Cardiac ventricle fibroblast (primary cell): ENCODE measurements around the gene OR1F1. TPM values are rescaled to one million over a fixed set of nuclear protein-coding genes. Genes with fewer than 3 reads are reported as not detected.

ENCODE experiments used
- total RNA-seq: library from RNA; depleted of rRNA; stranded (reverse); fragments of >200 nt; gene quantifications from 2 replicates; pipeline ENCODE4 v1.2.3, GENCODE V29; 2015

Gene OR1F1
- not detected in 2 replicates for total RNA-seq

DNA sequence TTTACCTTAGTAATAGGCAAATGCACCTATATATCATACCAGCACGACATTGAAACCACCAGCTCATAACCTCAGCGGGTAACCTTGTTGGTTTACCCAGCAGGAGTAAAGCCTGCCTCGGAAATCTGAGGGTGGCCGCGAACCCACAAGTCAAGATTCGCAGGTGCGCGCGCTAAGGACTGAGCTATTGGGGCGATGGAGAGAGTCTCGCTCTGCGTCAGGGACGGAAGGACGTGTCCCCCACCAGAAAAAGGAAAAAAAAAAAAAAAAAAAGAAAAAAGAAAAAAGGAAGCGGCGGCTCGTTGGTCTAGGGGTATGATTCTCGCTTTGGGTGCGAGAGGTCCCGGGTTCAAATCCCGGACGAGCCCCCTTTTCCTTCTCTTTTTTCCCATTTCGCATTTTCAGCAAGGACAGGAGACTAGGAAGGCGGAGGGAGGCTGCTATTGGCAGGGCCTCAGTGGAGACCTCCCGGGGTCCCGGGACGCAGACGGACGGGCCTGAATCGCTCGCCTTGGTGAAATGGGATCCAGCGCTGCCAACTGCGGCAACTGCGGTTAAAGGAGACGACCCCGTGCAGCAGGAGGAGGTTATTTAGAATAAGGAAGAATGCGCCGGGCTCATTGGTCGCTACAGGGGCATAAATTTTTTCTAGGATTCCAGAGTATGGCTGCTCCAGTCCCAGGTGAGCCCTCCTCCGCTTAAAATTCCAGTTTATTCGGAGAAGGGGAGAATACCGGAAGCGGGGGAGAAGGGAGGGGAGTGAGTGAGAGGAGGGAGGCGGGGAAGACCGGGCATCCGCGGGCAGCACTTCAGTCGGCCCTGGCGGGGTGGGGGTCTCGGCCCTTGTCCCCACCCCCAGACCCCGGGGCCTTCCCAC lies at the start of gene OR1F1:
TSS of gene OR1F1 (plus strand) at position 407 of the 877 bp plus-strand sequence.

GRCh38 chr16:3234857-3235561 lies 47.0 kb downstream of the OR1F1 start, which contains the start of gene ZNF200:
Gene ZNF200, minus strand, starts transcription at chr16:3235158. Its CDS starts 1,403 bp downstream, at chr16:3233755.

Other genes with a start within 250 kb of the OR1F1 start
- not detected in 2 replicates for gene KREMEN2, start 223.9 kb upstream of the OR1F1 start, total RNA-seq
- 1.4 and 2.0 TPM in 2 replicates for gene PAQR4, start 218.9 kb upstream of the OR1F1 start, total RNA-seq
- 1.1 and 2.5 TPM in 2 replicates for gene PKMYT1, start 207.8 kb upstream of the OR1F1 start, total RNA-seq
- not detected in 2 replicates for gene CLDN9, start 175.3 kb upstream of the OR1F1 start, total RNA-seq
- not detected in 2 replicates for gene CLDN6, start 170.0 kb upstream of the OR1F1 start, total RNA-seq
- gene TNFRSF12A, start 167.8 kb upstream of the OR1F1 start, total RNA-seq: 52.3 and 76.3 TPM in 2 replicates
- 21.2 and 25.1 TPM in 2 replicates for gene HCFC1R1, start 164.3 kb upstream of the OR1F1 start, total RNA-seq
- 17.3 and 20.0 TPM in 2 replicates for gene THOC6, start 164.2 kb upstream of the OR1F1 start, total RNA-seq
- gene BICDL2, start 151.3 kb upstream of the OR1F1 start, total RNA-seq: 0.15 and 0.25 TPM in 2 replicates
- gene MMP25, start 141.6 kb upstream of the OR1F1 start, total RNA-seq: not detected in 2 replicates
- gene IL32, start 122.6 kb upstream of the OR1F1 start, total RNA-seq: 20.7 and 26.7 TPM in 2 replicates
- gene ZSCAN10, start 88.9 kb upstream of the OR1F1 start, total RNA-seq: not detected in 2 replicates
- 11.3 and 11.6 TPM in 2 replicates for gene ZNF205, start 75.6 kb upstream of the OR1F1 start, total RNA-seq
- gene ZNF213, start 53.2 kb upstream of the OR1F1 start, total RNA-seq: 7.8 and 11.2 TPM in 2 replicates
- gene ZNF200, start 47.0 kb downstream of the OR1F1 start, total RNA-seq: 5.2 and 8.3 TPM in 2 replicates
- gene MEFV, start 68.4 kb downstream of the OR1F1 start, total RNA-seq: 0.15 TPM in 1 of 2 replicates, not detected in the other
- gene ZNF263, start 95.3 kb downstream of the OR1F1 start, total RNA-seq: 30.3 and 32.1 TPM in 2 replicates
- 1.8 and 4.1 TPM in 2 replicates for gene TIGD7, start 117.2 kb downstream of the OR1F1 start, total RNA-seq
- gene ZNF75A, start 117.3 kb downstream of the OR1F1 start, total RNA-seq: 10.9 and 19.3 TPM in 2 replicates
- 0.12 TPM in 1 of 2 replicates, not detected in the other for gene OR2C1, start 167.7 kb downstream of the OR1F1 start, total RNA-seq
- gene ZSCAN32, start 212.8 kb downstream of the OR1F1 start, total RNA-seq: 7.8 and 9.2 TPM in 2 replicates
- 9.9 and 11.8 TPM in 2 replicates for gene ZNF174, start 213.0 kb downstream of the OR1F1 start, total RNA-seq